HG03575 (cell line): ENCODE measurements around the gene CACNA1H.
"Not testable (repeated sequence)": the region's sequence is repeated elsewhere in the genome, so short reads cannot be mapped to it uniquely, and the experiment has no call there.

Source experiments
- ATAC-seq: cut with Tn5 transposase; IDR thresholded peaks from one replicate; pipeline ENCODE4 v1.9.1; 2021; ENCODE audit not compliant: unreplicated experiment, insufficient number of reproducible peaks, low FRiP score; ENCODE audit errors: extremely low read depth

The CACNA1H gene

DNA sequence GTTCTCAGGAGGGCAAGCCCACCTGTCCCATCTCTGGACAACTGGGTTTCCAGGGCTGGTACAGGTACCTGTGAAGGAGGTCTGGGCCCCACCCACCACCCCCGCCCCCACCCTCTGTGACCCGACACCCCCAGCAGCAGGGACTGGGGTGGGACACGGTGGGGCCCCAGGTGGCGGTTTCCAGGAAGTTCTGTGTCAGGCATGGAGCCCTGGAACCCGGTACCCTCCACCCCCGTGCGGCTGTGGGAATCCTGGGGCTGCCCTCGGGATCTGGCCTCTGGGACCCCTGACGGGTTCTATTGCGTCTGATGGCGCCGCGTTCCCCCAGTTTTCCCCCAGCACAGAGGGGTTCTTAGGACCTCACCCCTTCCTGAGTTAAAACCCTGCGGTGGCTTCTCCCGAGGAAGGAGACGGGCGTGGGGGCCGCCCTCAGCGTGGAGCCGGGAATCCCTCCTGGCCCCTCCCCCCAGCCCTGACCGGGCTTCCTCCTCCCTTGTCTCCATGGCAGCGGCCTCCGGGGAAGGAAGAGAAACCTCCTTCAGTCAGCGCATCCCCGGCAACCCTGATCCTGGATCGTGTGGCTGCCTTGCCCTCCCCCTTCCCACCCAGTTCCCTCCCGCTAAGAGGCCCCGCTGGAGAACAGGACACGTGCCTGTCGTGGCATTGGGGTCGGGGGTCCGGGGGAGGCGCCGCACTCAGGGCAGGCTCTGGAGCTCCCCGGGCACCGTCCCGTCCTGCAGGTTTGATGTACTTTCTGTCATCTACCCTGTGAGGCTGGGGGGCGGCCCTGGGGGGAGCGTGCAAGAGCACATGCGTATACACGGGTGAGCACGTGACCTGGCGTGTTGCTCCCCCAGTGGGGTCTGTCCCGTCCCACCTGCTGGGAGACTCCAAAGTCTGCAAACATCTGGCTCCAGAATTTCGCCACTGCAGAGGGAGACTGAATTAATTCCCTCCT, 30.3 kb downstream of the CACNA1H start:
- no peak for ATAC-seq

DNA sequence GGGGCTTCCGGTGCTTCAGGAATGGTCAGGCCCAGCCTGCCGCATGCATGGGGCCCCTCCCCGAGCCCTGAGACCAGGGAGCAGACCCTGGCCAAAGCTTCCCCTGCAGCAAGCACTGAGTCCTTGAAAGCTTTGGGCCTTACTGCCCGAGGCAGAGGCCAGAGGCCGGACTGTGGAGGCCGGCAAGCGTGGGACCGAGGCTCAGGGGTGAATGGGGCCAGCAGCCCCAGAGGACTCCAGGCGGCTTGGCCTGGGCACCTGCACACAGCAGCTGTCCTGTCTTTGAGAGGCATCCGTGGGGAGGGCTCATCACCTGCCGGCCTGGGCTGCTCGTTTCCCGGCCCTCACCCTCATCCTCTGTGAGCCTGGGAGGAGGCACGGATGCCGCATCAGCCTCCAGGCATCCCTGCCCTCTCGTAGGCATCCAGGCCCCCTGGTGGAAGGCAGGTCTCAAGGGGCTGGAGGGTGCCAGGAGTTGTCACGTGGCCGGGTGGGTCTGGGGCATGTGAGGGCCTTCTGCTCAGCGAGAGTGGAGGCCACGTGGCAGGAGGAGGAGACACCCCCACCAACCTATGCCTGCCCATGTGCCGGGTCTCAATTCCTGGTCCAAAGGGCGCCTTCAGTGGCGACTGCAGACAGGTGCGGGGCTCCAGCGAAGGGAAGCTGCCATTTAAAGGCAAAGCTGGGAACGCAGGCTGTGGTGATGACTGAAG, 31.4 kb downstream of the CACNA1H start:
- no peak for ATAC-seq

DNA sequence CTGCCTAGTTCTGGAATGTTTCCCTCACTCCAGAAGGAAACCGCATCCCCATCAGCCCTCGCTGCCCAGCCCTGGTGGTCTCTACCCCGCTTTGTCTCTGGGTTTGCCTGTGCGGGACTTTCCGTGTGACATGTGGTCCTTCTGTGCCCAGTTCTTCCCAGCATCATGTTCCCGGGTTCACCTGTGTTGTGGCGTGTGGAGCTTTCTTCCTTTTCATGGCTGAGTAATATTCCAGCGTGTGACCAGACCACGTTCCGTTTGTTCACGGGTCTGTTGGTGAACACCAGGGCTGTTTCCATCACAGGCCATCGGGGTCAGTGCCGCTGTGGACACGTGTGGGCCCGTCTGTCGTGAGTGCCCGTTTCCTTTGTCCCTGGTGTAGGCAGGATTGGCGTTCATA, 32.1 kb downstream of the CACNA1H start:
- no peak for ATAC-seq

DNA sequence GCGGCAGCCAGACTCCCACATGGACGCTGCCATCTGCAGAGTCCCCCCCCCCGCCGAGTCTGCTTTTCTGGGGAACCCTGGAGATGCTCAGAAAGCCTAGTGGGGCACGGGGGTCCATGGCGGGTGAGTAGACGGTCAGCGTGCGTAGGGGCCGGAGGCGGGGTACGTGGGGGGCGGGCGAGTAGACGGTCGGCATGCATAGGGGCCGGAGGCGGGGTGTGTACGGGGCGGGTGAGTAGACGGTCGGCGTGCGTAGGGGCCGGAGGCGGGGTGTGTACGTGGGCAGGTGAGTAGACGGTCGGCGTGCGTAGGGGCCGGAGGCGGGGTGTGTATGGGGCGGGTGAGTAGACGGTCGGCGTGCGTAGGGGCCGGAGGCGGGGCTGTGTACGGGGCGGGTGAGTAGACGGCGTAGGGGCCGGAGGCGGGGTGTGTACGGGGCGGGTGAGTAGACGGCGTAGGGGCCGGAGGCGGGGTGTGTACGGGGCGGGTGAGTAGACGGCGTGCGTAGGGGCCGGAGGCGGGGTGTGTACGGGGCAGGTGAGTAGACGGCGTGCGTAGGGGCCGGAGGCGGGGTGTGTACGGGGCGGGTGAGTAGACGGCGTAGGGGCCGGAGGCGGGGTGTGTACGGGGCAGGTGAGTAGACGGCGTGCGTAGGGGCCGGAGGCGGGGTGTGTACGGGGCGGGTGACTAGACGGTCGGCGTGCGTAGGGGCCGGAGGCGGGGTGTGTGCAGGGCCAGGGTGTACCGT, 32.7 kb downstream of the CACNA1H start:
- not testable (repeated sequence) for ATAC-seq

GRCh38 chr16:1188432-1189189, 35.7 kb downstream of the CACNA1H start:
- no peak for ATAC-seq

- ATAC-seq = no peak
These were observed 36.5 kb downstream of the CACNA1H start for GRCh38 chr16:1189455-1189854.

- ATAC-seq = not testable (repeated sequence)
These were observed 37.9 kb downstream of the CACNA1H start for GRCh38 chr16:1190789-1191188.

GRCh38 chr16:1192384-1193073, 39.6 kb downstream of the CACNA1H start:
- ATAC-seq = no peak

DNA sequence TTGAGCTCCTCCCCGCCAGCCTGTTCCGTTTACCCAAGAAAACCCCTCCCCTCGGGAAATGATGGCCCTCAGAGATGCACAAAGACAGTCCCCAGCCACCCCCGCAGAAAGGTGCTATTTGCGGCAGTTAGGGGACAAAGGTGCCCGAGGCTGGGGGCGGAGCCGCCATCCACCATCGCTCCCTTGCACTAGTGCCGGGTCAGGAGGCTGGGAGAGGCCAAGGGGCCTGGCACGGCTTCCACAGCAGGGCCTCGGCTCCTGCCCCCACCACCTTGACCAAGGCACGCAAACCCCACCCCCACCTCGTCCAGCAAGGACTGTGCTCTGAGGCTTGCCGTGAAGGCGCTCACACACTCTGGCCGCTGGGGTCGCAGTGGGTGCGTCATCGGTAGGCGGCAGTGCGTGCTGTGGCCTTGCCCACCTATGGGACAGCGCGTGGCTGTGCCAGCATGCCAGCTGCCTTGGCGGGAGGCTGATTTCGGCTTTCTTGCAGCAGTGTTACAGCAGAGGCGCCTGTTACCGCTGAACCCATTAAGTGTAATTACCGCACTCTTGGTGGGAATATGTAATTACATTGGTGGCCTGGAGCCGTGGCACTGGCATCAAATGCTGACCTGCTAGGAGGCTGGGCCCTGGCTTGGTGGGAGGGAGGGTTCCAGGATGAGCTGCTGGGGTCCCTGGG, 40.4 kb downstream of the CACNA1H start:
- no peak for ATAC-seq

DNA sequence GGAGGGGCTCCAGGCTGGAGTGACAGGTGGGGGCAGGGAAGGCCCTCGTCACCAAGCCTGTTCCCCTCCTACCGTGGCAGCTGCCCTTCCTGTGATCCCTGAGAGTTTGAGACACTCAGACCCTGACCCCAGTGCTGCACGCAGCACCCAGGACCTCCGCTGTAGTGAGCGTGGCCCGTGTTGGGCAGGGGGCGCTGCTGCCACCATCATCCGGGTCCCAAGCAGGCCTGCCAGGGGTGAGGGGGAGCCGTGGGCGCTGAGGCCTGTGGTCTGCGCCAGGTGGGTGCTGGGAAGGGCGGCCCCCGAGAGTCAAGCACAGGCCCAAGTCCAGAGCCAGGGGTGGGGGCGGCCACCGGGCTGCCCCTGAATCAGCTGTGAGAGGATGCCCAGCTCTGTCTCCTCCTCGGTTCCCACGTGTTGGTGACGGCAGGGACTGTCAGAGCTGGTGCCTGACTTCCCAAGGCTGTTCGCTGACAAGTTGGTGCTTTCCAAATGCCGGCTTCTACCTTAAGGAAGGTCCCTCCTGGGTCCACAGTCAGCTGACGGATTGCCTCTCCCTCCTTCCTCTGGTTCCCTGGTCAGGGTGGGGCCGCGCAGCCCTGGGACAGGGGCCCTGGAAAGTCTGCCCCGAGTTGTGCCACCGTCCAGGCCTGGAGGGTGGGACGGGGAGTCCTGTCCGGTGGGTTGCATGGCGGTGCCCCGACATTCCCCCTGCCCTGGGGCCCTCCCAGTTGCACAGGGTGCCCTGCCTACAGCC, 41.1 kb downstream of the CACNA1H start:
- ATAC-seq = no peak

DNA sequence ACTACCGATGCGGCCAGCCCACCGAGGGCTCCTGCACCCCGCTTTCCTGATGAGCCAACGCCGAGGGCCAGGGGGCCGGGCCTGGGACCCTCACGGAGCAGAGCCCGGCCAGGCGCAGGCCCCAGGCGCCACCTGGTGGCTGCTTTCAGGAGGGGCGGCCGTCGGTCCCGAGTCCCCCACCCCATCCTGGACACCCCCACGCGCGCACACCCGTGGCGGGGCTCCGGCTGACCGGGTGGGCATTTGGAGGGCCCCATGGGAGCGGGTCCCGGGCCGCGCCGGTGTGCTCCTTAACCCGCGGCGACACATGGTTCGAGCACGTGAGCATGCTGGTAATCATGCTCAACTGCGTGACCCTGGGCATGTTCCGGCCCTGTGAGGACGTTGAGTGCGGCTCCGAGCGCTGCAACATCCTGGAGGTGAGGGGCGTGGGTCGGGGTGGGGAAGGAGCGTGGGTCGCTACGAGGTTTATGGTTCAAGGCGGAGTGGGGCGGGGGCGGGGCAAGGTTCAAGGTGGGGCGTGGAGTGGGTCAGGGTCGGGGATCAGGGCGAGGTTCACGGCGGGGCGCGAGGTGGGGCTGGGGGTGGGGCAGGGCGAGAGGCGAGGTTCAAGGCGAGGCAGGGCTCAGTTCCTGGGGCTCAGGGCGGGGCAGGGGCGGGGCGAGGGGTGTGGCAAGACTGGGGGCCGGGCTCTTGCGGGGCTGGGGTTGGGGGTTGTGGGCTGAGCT, 41.9 kb downstream of the CACNA1H start:
- no peak for ATAC-seq

- ATAC-seq = no peak
These were observed 42.4 kb downstream of the CACNA1H start for GRCh38 chr16:1195393-1195666.

- no peak for ATAC-seq
These were observed 43.6 kb downstream of the CACNA1H start for GRCh38 chr16:1196494-1196893.

GRCh38 chr16:1197237-1197866, 44.4 kb downstream of the CACNA1H start:
- ATAC-seq = no peak

DNA sequence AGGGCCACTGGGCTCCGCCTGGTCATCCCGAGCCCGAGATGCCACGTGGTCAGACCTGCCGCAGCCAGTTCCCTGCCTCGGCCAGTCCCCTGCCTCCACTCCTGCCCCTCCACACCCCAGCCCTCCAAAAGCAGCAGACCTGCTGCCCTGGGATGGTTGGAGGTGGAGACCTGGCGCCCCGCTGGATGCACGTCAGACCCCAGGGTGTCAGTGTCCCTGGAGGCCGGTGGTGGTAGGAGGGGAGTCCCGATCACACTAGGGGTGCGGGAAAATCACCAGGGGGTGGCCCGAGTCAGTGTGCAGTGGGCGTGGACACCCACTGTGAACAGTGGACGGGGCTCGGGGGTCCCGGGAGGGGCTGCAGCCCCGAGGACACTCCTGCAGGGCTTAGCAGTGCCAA, 45.3 kb downstream of the CACNA1H start:
- ATAC-seq = no peak

DNA sequence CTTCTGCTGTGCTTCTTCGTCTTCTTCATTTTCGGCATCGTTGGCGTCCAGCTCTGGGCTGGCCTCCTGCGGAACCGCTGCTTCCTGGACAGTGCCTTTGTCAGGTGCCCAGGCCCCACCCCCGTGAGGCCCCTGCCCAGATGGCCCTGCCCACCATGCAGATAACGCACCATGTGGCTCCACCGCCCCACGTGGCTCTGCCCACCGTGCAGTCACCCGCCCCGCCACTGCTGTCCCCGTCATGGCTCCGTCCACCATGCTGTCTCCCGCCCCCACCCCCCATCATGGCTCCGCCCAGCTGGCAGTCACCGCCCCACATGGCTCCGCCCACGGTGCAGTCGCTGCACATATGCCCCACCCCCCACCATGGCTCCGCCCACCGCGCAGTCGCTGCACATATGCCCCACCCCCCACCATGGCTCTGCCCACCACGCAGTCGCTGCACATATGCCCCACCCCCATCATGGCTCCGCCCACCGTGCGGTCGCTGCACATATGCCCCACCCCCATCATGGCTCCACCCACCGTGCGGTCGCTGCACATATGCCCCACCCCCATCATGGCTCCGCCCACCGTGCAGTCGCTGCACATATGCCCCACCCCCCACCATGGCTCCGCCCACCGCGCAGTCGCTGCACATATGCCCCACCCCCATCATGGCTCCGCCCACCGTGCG, 45.9 kb downstream of the CACNA1H start:
- not testable (repeated sequence) for ATAC-seq
